Measurements from ENCODE around the gene SULT1E1.

SULT1E1 gene, protein sequence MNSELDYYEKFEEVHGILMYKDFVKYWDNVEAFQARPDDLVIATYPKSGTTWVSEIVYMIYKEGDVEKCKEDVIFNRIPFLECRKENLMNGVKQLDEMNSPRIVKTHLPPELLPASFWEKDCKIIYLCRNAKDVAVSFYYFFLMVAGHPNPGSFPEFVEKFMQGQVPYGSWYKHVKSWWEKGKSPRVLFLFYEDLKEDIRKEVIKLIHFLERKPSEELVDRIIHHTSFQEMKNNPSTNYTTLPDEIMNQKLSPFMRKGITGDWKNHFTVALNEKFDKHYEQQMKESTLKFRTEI

DNA sequence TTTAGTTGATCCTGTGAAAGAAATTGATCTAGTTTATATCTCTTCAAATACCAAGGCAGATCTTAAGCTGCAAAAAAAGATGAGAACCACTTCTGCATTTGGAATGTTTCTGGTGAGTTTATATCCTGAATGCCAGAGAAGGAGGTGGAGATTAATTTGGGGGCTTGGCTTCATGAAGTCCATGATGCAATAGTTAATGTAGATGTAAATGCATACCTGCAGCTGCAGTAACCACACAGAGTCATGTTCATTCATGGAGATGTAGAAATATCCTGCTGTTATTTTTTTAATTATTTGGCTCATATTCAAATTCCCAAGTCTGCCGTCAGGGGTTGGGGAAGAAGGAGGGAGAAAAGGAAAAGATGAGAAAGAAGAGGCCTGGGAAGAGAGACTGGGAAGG lies at the start of gene SULT1E1:
TSS of gene SULT1E1 (minus strand) at position 94 of the 400 bp plus-strand sequence. CDS start 2,501 bp downstream, outside the sequence.
- DNase-seq, result no peak

DNA sequence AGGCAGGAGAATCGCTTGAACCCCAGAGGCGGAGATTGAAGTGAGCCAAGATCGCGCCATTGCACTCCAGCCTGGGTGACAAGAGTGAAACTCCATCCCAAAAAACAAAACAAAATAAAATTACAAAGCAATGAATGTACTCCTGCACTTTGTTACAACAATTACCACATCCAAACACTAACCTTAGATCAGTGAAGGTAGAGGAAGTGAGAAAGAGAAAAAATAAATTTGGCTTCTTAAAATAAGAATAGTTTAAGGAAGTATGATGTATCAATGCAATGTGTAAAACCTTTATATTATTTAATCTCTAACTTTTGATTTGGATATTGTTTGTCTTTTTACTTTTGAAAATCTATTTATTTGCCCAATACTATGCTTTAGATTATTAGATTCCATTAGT lies 49.2 kb upstream of the SULT1E1 start:
- no peak for DNase-seq

DNA sequence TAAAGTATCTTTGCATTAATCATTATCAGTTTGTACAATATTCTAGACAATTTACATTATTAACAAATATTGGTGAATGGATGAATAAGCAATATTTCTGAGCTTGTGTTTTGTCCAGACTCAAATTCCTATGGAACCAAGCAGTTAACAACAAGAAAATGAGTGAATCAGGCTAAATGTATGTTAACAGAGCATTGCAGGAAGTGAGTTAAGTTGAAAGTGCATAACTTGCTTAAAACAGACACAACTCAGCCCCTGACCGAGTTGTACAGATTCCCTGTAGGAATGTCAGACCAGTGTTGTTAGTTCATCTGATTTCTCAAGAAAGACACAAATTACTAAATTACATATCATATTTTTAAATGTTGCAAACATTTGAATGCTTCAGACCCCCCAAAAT lies 47.2 kb upstream of the SULT1E1 start:
- no peak for DNase-seq

DNA sequence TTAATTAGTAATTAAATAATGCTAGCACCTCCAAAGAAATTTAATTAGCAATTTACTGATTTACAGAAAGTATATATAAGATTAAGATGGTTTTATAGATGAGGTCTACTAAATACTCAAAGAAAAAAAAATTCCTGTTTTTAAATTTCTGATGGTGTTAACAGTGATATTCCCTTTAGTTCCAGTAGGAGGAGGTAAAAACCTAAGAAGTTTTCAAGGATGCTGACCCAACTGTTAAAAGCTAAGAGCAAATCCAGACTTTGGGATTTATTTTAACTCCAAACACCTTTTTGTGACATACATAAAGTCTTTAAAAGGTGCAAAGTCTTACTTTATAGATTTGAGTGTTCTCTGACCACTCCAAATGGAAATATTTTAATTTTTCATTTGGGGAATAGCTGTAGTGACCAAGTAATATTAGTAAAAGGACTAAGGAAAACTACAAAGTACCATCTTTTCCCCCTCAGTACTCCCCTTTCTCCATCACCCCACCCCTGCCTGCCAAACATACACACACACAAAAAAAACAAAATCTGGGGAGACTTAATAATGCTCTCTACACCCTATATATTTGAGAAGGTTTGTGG lies 36.7 kb upstream of the SULT1E1 start:
- DNase-seq, result no peak

DNA sequence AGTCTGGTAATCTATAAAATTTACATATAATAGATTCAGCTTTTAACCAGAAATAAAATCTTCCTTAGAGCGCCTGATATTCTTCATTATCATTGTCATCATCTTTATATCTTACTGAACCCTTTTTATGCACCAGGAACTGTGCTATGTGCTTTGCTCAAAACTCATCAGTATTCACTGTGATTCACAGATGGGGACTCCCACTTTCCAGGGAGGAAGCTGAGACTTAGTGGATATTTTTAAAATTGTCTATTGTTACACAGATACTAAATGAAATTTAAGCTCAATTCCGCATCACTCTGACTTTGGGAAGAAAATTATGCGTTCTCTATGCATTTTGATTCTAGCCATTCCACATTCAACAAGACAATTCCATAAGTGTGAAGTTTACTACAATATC lies 34.8 kb upstream of the SULT1E1 start:
- no peak for DNase-seq

DNA sequence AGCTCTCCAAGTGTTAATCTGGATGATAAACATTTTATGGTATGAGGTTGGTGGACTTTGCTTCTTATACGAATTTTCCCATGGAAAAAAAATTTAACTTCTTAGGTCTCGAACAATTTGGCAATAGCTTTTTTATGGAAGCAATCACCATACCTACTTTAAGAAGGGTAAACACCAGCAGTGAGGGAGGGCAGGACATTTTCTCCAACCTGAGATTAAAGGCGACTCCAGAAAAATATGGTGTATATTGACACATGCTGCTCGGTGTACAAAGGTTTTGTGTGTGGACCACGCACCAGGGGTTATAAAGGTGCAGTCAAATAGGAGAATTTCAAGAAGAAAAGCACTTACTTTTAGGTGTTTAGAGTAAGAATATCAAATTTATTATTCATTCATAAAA lies 34.2 kb upstream of the SULT1E1 start:
- no peak for DNase-seq

DNA sequence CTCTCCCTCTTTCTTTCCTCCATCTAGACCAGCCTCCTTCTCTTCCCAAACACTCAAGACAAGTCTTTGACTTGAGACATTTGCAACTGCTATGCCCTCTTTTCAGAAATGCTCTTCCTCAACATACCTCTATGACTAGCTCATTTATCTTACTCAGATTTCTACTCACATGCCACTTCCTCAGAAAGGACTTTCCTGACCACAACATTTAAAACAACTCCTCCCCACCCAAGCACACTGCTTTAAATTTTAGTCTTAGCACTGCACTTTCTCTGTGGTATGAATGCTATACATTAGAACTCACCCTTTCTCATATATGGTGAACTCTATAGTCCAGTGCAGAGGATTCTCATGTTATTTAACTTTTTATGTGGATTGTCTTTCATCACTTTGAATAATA lies 28.4 kb upstream of the SULT1E1 start:
- DNase-seq, result no peak

DNA sequence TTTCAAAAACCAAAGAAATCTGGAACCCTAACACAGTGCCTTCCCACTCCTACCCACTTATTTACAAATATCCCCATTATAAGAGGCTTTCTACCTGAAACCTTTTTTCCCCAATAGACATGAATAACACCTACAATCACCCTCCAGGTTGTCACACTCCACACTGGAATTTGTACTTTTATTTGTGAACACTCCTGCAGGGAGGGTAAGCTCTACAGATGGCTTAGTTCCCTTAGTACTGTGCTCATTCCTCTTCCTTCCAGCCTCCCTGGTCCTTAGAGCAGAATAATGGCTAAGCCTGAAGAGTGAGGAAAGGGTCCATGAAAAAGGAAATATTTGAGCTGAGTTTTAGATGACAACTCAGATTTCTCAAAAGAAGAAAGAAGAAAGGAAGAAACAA lies 22.2 kb upstream of the SULT1E1 start:
- no peak for DNase-seq

DNA sequence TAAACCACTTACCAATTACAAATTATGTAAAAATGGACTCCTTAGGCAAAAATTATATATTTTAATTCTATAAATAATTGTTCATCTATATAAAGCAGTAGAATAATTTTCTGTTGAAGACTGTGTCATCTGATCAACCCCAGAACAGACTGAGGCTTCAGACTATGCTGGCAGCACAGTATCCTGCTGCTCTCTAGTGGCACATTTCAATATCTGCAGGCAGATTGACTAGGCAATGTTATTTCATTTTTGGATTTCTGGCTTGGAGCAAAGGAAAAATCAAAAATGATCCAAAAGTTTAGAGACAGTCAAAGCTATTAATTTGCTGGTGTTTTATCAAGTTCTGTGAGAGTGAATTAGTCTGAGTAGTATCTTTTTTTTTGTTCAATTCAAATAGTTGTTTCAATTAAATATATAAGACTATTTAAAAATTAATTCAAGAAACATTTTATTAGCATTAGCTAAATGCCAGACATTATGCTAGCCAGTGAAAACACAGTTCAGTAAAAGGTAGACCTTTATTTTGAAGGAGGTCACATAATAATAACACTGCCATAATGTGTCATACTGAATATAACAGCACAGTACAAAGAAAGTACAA lies 21.3 kb upstream of the SULT1E1 start:
- no peak for DNase-seq

DNA sequence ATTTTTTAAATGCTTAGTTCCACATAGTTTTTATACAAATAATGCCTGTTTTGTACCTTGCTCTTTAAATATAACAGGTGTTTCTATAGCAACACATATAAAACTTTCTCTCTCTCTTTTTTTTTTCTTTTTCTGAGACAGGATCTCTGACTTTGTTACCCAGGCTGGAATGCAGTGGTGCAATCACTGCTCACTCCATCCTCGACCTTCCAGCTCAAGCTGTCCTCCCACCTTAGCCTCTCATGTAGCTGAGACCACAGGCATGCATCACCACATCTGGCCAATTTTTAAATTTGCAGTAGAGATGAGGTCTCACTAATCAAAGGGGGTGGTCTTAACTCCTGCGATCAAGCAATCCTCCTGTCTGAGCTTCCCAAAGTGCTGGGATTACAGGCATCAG lies 18.3 kb upstream of the SULT1E1 start:
- no peak for DNase-seq

DNA sequence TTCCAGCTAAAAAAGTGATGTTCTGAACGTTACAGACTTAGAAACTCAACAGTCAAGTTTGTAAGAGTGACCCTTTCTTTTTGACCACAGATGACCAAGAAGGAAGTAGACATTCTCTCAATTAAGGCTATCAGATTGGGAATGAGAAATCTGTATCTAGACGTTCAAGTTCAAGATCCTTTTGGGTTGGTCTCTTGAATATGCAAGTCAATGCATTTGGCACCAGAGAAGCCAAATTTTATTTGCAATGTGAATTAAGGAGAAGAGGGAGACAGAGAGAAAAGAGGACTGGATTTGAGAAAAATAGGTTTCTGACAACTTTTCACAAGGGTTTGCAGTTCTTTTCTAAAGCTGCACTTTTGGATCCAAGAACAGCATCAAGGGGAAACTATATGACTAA lies 17.5 kb upstream of the SULT1E1 start:
- no peak for DNase-seq

DNA sequence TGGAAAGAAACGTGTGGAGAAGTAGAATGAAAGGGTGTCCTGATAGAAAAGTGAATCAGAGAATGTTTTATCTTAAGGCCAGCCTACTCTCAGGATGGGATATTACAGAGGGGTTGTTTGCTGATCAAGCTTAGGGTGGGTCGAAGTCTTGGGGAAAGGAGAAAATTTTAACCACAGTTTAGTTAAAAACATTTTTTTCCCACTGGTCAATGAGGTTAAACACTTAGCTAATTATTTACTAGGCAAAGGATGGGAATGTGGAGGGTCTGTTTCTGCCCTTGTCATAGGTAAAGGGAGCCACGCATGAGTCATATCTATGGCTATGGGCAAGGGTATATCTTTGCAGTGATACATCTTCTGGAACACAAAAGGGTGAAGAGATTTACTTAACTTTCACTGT lies 16.1 kb upstream of the SULT1E1 start:
- DNase-seq, result no peak

DNA sequence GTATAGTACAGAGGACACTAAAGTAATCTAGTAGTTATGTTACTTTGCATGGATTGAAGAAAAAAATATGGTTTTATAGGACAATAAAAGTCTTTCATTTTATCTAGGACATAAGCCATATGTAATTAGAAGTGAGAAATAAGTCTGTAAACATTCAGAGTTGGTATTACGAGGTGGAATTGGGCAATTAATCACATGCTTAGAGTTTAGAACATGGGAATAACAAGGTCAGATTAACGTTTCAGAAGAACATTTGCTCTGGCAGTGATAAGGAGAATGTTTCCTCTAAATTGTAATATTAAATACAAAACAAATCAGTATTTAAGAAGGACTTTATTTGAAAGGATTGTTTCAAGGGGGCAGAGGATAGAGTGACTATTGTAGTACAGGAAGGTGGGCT lies 15.6 kb upstream of the SULT1E1 start:
- no peak for DNase-seq

DNA sequence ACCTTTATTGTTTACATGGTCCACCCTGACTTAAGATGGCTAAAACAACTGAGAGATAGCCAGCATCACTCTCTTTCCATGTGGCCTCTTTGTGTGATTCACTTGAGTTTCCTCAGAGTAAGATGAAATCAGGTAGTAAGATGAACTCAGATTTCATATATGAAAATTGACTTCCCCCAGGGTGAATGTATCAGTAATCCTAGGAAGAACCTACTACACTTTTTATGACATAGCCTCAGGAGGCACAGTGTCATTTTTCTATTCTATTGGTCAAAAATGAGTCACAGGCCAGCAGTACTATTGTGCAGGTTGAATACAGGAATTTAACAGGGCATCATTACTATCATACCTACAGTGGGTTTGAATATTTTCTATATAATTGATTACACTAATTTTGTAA lies 14.6 kb upstream of the SULT1E1 start:
- DNase-seq, result no peak

DNA sequence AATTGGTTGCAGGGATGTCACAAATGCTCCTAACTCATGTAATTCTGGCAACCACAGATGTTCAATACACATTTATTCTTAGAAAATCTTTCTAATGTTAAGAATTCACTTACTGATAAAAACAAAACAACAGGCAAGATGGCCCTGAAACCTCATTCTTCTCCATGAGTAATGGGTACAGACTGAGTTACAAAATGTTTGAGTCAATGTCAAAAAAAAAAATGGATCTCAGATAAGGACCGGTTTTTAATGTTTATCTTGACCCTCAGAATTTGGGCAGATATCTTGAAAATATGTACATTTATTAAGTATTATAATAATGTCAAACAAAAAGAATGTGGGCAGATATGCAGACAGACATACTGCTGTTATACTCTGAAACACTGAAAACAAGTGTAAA lies 1.8 kb upstream of the SULT1E1 start:
- DNase-seq, result no peak

DNA sequence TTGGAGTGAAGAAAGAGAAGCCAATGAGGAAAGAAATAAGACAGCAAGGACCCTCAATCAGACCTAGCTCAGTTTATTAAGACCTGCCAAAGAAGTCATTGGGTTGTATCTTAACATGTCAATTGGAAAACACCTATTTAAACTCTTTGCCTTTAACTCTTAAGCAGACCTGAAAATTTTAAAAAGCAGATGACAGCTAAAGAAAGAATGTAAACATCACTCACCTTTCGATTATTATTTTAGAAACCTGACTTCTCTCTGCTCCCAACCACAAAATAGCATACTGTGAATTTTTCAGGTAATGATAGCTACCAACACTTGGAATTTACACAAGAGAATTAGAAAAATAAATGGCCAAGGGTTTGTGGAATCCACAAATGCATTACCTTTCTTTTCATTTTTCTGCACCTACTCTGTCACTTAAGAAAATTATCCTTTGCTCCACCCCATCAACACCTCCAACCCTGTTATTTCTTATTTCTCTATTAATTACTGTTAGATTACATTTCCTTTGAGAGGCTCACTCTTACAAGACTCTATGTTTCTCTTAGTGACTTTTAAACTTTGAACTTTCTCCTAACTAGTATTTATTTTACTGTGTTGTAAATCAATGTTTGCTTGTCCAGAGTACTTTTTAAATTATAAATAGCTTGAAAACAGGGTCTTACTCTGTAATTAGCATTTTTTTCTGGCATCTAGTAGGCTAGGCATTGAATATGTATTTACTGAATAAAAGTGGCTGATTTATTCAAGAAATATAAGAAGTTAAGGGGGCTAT lies 765 bp upstream of the SULT1E1 start:
- no peak for DNase-seq

DNA sequence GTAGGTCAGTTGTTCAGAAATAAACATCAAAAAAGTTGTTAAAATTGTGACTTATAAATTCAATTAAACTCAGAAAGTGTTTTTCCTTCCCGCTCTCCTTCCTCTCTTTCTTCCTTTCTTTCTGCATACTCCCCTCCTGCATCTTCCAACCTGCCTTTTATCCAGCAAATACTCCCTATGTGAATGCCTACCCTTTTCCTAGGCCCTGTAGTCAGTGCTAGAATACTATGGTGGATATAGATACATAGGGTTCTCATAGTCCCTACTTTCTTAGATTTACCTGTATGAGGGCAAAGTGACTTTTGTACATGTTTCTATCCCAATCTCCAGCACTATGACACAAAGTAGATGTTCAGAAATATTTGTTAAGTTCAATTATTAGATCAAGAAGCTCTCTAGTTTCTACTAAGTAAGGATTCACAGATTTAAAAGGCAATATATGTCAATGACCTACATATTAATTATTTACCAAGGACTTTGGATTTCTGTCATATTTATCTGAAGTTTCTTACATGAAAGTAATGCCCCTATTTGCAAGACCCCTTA lies 732 bp downstream of the SULT1E1 start:
- DNase-seq, result no peak

DNA sequence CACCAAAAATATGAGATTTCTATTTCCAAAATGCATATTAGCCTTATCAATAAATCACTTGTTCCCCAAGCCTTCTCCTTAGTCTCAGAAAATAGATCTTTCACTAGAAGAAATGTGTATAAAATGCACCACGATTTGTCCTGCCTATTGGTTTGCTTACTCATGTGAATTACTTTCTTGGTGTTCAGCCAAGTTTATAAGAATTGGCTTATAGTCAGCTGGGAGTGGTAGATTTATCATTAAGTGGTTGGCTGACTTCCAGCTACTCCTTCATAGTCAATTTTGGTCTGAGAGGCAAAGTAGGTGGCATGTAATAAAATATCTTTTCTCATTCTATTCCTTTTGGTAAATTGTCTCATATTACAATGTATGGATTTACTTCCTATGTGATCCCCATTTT lies 1.3 kb downstream of the SULT1E1 start:
- no peak for DNase-seq

DNA sequence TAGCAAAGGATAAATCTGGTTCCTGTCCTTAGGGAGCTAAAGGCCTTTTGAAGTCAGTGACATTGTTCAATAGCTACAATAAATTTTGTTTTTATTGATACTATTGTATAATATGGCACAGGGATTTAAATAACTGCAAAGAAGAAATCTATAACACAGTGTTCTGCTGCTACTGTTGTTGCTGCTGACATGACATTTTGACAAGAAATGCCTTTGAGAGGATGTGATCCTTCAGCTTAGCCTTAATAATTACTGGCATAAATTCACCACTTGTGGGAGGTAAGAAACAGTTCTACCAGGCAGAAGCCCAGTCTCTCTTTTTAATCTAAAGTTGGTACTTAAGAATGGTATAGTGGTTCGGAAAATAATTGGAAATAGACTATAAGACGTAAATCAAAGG lies 4.1 kb downstream of the SULT1E1 start:
- DNase-seq, result no peak

DNA sequence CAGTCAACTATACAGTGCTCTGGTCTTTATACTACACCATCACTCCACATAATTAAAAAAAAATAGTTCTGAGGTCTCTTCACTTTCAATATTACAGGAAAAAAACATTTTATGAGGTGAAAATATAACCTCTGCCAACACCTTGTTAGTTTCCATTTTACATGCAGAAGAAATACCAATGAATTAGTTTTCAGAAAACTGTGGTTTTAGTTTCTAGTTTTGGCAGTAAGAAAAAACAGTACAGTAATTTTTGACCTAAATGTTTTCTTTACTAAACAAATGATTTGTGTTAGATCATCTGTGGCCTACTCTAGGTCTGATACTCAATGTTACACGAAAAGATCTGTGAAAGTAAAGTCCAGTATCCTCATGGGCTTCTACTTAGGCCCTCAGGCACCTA lies 10.0 kb downstream of the SULT1E1 start:
- no peak for DNase-seq

DNA sequence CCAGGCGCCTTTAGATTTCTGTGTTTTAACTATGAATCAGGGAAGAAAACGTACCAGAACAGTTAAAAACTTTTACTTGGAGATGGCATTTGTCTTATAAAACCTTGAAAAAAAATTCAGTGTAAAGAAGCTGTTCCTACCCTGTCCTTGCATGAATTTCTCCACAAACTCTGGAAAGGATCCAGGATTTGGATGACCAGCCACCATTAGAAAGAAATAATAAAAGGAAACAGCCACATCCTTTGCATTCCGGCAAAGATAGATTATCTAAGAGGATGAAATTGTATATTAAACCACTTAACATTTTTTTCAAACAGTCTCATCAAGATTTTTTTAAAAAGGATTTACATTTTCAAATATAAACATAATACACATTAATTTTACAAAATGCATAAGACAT lies 10.6 kb downstream of the SULT1E1 start:
- no peak for DNase-seq

DNA sequence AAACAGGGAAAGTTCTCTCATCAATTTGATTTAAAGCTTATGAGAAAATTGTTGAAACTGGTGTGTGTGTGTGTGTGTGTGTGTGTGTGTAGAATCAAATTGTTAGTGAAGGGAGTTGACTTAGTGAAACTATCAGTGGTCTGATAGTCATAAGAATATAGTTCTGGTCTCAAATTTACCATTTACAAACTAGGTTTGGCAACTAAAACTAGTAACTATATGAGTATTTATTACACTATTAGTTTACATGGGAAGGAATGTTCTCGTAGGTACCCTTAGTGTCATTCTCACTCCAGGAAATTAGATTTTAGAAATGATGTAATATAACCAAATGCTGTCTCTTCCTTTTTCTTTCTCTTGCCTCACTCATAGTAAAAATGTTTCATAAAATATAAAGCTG lies 11.9 kb downstream of the SULT1E1 start:
- no peak for DNase-seq

DNA sequence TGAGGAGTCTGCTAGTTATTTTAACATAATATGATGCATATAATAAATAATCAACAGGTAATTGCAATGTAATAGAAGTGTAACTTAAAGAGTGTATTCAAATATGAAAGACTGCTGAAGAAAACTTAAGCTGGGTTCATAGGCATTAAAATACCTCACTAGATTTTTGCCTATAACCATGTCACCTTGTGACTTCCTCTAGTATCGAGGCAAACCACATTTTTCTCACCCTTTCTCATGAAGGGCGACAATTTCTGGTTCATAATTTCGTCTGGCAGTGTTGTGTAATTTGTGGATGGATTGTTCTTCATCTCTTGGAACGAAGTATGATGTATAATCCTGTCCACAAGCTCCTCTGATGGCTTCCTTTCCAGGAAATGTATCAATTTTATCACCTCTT lies 16.0 kb downstream of the SULT1E1 start:
- DNase-seq, result no peak

DNA sequence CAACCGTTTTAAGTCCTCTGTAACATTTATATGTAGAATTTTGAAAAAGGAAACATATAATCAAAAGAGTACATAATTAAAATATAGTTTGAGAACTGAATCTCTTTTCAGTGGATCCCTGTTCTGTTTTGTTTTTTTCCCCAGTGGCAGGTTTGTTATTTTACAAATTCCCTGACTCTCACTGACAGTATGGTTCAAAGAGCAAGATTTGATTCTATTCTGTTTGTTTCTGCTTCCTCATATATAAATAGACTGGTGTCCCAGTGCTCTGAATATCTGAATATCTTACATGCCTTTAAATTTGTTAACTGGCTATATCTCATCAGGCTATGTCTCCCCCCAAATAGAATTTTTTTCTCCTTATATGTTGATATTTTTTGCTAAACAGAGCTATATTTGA lies 16.6 kb downstream of the SULT1E1 start:
- DNase-seq, result no peak

Data from GF-D8 (cell line).